PC-3 (cell line): ENCODE results near the gene IGFBP3. TPM values are rescaled to one million over a fixed set of nuclear protein-coding genes. Genes with fewer than 3 reads are reported as not detected.

Experiments used
- ATAC-seq: fragments of 200-7000 bp; cut with Tn5 transposase; 2 replicates; pipeline ENCODE4 v1.9.1; 2020; ENCODE audit warnings: mild to moderate bottlenecking, moderate library complexity
- BruUV-seq: library from RNA; stranded (reverse); fragments of 400-500 nt; replicated peaks from 2 replicates; lab custom pipeline; 2021; lab: Mats Ljungman, UMichigan
- CTCF ChIA-PET: fragments of 300-600 bp; sonication (Branson Sonifier 250); formaldehyde crosslinking; loops from one replicate; lab custom pipeline; 2022; ENCODE audit warnings: antibody characterized with exemption; lab: Charles Lee
- POLR2A ChIA-PET: fragments of 300-600 bp; sonication (Branson Sonifier 250); formaldehyde crosslinking; loops from one replicate; lab custom pipeline; 2022; ENCODE audit warnings: antibody characterized with exemption; ENCODE audit not compliant: unreplicated experiment; lab: Charles Lee
- DNase-seq: peaks from one replicate; pipeline ENCODE4 v3.0.0-alpha.2; 2015
- H2AFZ ChIP-seq: fragments of 300-600 bp; sonication (generic); 2 replicates; pipeline ENCODE4 v1.6.0; 2016; ENCODE audit warnings: antibody characterized with exemption, low read length
- H3F3A ChIP-seq: fragments of 300-600 bp; sonication (generic); one replicate; pipeline ENCODE4 v1.6.0; 2017; ENCODE audit warnings: antibody characterized with exemption, low read length, control low read depth, mild to moderate bottlenecking; ENCODE audit not compliant: unreplicated experiment
- H3K27ac ChIP-seq: fragments of 300-600 bp; sonication (generic); 2 replicates; pipeline ENCODE4 v1.5.1; 2016; ENCODE audit warnings: mild to moderate bottlenecking, low read length
- H3K27me3 ChIP-seq: fragments of 300-600 bp; sonication (generic); 2 replicates; pipeline ENCODE4 v1.6.1; 2016; ENCODE audit warnings: low read length, mixed read lengths
- H3K36me3 ChIP-seq: fragments of 300-600 bp; sonication (generic); 2 replicates; pipeline ENCODE4 v1.6.1; 2016; ENCODE audit warnings: low read depth, mixed run types, low read length, mixed read lengths
- H3K4me1 ChIP-seq: fragments of 300-600 bp; sonication (generic); 2 replicates; pipeline ENCODE4 v1.5.1; 2016; ENCODE audit warnings: low read length; ENCODE audit not compliant: insufficient read depth
- H3K4me2 ChIP-seq: fragments of 300-600 bp; sonication (generic); 2 replicates; pipeline ENCODE4 v1.6.0; 2016; ENCODE audit warnings: low read length
- H3K4me3 ChIP-seq: fragments of 300-600 bp; sonication (generic); 2 replicates; pipeline ENCODE4 v1.5.1; 2016; ENCODE audit warnings: mild to moderate bottlenecking, low read length, mixed read lengths
- H3K79me2 ChIP-seq: fragments of 300-600 bp; sonication (generic); 2 replicates; pipeline ENCODE4 v1.6.1; 2017; ENCODE audit warnings: low read length, mixed read lengths
- H3K9ac ChIP-seq: fragments of 300-600 bp; sonication (generic); 2 replicates; pipeline ENCODE4 v1.6.0; 2016; ENCODE audit warnings: mild to moderate bottlenecking, low read length
- H3K9me2 ChIP-seq: fragments of 300-600 bp; sonication (generic); replicated peaks from 2 replicates; pipeline ENCODE4 v1.6.1; 2016; ENCODE audit warnings: mixed run types, low read length, mixed read lengths
- H3K9me3 ChIP-seq: fragments of 300-600 bp; sonication (generic); 2 replicates; pipeline ENCODE4 v1.6.1; 2016; ENCODE audit warnings: low read length, mixed read lengths
- H4K20me1 ChIP-seq: fragments of 300-600 bp; sonication (generic); 2 replicates; pipeline ENCODE4 v1.6.1; 2016; ENCODE audit warnings: low read length, mixed read lengths
- CTCF ChIP-seq: fragments of 300-600 bp; sonication (generic); conservative IDR thresholded peaks from 2 replicates; pipeline ENCODE4 v1.5.1; 2017; ENCODE audit warnings: antibody characterized with exemption, low read depth, mild to moderate bottlenecking, low read length
- EZH2 ChIP-seq: fragments of 300-600 bp; sonication (generic); IDR thresholded peaks from one replicate; pipeline ENCODE4 v1.6.1; 2017; ENCODE audit warnings: antibody characterized with exemption, mild to moderate bottlenecking, low read length; ENCODE audit not compliant: unreplicated experiment
- EZH2phosphoT487 ChIP-seq: fragments of 300-600 bp; sonication (generic); IDR thresholded peaks from 2 replicates; pipeline ENCODE4 v1.6.1; 2018; ENCODE audit warnings: mild to moderate bottlenecking, antibody characterized with exemption, low read length, borderline replicate concordance
- intact Hi-C: fragments of 100-400 bp; cut with micrococcal nuclease; formaldehyde crosslinking; loops from 2 replicates; pipeline ENCODE4 v1.9.0; 2023
- total RNA-seq: library from RNA; depleted of rRNA; stranded (reverse); fragments of >200 nt; gene quantifications from 2 replicates; pipeline ENCODE4 v1.2.3, GENCODE V29; 2014

Gene IGFBP3
- total RNA-seq, 1 experiment from 2014 or later, result 120 TPM

- Histone ChIP-seq H3K79me2 (peaks cover 17% of the 10 kb centered on the region; the same call in 1 of the 2 replicates), H2AFZ (peak overlapping the region; percentile 91), H3K4me2 (peak overlapping the region; percentile 90), H3K27me3 (no peaks in the 10 kb centered on the region), H4K20me1 (peaks cover 3% of the 10 kb centered on the region; the same call in 1 of the 2 replicates), H3K4me1 (peaks cover 52% of the 10 kb centered on the region), H3K4me3 (peak overlapping the region; percentile 80), H3K9me2 (no peaks in the 10 kb centered on the region), H3F3A (no peaks in the 10 kb centered on the region), H3K36me3 (no peaks in the 10 kb centered on the region), H3K9ac (peak overlapping the region; percentile 51), H3K27ac (peak overlapping the region; percentile 46), H3K9me3 (no peaks in the 10 kb centered on the region)
- peak; percentile 36 for DNase-seq
- ATAC-seq, result peak; percentile 9
- BruUV-seq, result no TSS peak
- no peak for TF ChIP-seq EZH2
- TF ChIP-seq EZH2phosphoT487, result no peak
- TF ChIP-seq CTCF, result no peak
- intact Hi-C loops, result loop anchor here (1.0 to 5.0 kb wide), 10 partner anchors 55 to 1329 kb away; no protein-coding TSS in a partner anchor
- POLR2A ChIA-PET, result interaction anchor here (0.7 kb wide), 2 partner anchors 67 to 1245 kb away, joined by 3 read pairs; no protein-coding TSS in a partner anchor
- CTCF ChIA-PET, result interaction anchor here (0.6 to 1.9 kb wide), 15 partner anchors 22 to 885 kb away, joined by 3 to 11 read pairs (median 4); no protein-coding TSS in a partner anchor
Observed at GRCh38 chr7:45922810-45923209, 1.7 kb upstream of the IGFBP3 start.

GRCh38 chr7:45921699-45922519, 837 bp upstream of the IGFBP3 start:
- no TSS peak for BruUV-seq
- peak overlapping the region; percentile 46; the same call in 1 of the 2 replicates for H3K27ac ChIP-seq
- DNase-seq (peak; percentile 85), ATAC-seq (no peak)
- peaks cover 3% of the 10 kb centered on the region; the same call in 1 of the 2 replicates for H4K20me1 ChIP-seq
- peaks cover 17% of the 10 kb centered on the region; the same call in 1 of the 2 replicates for H3K79me2 ChIP-seq
- peak overlapping the region; percentile 91 for H2AFZ ChIP-seq
- H3K36me3 ChIP-seq, result no peaks in the 10 kb centered on the region
- no peaks in the 10 kb centered on the region for H3K9me3 ChIP-seq
- H3K4me1 ChIP-seq, result peaks cover 53% of the 10 kb centered on the region
- TF ChIP-seq EZH2phosphoT487 (no peak), CTCF (peak; percentile 97)
- H3K4me2 ChIP-seq, result peak overlapping the region; percentile 90
- H3K27me3 ChIP-seq, result no peaks in the 10 kb centered on the region
- H3F3A ChIP-seq, result no peaks in the 10 kb centered on the region
- ChIA-PET POLR2A (interaction anchor here (0.6 to 0.7 kb wide), 2 partner anchors 68 to 1164 kb away, joined by 3 read pairs; no protein-coding TSS in a partner anchor), CTCF (interaction anchor here (0.5 to 1.9 kb wide), 15 partner anchors 23 to 1054 kb away, joined by 3 to 11 read pairs (median 4); no protein-coding TSS in a partner anchor)
- peak overlapping the region; percentile 80 for H3K4me3 ChIP-seq
- intact Hi-C loops, result loop anchor here (1.0 to 5.0 kb wide), 9 partner anchors 113 to 1330 kb away; no protein-coding TSS in a partner anchor
- peak overlapping the region; percentile 51 for H3K9ac ChIP-seq
- no peaks in the 10 kb centered on the region for H3K9me2 ChIP-seq
